GM04504 (cell line): ENCODE measurements around the gene FAM20C.
"Not testable (repeated sequence)": the region's sequence is repeated elsewhere in the genome, so short reads cannot be mapped to it uniquely, and the experiment has no call there.

Experiments
- DNase-seq: peaks from one replicate; pipeline ENCODE4 v3.0.0-alpha.2; 2012; ENCODE audit warnings: low read depth

FAM20C gene

DNA sequence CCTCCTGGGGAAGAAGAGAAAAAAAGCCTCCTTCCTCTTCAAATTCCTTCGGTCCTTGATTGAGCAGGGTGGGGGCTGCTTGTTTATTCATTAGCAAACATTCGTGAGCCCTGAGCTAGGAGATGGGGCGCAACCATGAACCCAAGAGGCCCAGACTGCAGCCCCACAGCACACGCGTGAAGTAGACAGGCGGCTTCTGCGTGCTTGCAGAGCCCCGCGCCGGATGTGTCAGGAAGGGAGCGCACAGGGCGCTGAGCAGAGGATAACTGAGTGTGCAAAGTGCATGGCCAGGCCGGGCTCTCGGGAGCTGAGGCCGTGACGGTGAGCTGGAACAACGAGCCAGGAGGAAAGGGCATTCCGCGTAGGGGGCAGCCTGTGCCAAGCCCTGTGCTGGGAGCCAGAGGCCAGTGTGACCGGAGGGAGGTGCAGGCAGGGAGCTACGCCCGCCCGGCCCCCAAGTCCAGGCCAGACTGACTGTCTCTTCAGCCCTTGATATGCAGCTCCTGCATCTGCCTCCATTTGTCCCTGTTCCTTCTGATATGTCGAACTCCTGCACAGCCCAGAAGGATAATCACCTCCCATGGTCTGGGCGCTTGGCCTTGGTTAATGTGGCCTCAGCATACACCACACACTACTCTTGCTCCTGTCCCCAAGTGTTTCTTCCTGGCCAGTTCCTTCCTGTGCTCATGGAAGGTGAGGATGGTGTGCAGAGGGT, 102.2 kb downstream of the FAM20C start:
- no peak for DNase-seq

DNA sequence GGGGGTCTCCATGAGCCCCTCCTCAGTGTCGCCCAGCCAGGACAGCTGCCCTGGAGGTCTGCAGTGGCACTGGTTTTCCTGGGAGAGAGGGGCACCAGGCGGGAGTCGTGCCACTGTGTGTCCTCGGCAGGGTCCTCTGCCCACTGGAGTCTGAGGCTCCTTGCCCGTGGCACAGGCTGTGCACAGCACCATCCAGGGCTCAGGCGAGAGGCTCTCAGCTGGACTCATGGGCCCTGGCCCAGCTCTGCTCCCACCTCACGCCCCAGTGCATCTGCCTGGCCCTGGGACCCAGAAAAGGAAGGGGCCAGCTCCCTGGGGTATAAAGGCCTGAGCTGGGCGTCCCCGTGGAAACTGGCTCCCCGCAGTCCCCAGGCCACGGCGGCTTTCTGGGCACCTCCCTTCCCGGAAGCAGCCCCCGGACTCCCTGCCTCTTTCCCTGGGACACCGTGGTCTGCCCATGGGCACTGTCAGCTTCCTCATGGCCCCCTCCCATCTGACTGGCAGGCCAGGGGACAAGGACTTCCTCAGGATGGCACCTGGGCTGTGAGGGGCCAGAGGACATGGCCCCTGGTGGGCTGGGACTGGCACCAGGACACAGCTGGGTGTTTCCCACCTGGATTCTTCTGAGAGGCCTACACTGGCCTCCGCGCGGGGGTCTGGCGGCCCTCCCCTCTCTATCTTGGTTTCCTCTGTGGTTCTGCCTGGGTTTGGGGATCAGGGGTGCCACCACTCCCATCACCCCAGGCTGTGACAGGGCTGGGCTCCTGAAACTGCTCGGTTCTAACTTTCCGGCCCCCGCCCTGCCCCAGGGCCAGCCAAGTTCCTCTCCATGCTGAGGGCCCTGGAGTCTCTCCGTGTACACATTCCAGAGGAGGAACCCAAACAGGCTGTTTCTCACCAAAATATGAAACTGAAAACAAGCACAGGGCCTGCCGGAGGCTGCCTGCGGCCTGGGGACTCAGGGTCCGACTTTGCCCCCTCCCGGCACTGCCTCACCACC, 103.1 kb downstream of the FAM20C start:
- no peak for DNase-seq

GRCh38 chr7:296373-296945, 104.1 kb downstream of the FAM20C start:
- DNase-seq, result no peak

DNA sequence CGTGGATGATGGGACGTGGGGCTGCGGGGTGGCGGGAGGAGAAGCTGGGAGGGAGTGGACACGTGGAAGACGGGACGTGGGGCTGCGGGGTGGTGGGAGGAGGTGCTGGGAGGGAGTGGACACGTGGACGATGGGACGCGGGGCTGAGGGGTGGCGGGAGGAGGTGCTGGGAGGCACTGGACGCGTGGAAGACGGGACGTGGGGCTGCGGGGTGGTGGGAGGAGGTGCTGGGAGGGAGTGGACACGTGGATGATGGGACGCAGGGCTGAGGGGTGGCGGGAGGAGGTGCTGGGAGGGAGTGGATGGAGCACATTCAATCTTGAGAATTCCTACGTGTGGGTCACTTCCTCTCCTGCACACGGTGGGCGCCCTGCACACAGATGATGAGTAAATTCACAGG, 104.8 kb downstream of the FAM20C start:
- not testable (repeated sequence) for DNase-seq

- no peak for DNase-seq
These were observed 105.4 kb downstream of the FAM20C start for GRCh38 chr7:297611-298374.

GRCh38 chr7:298375-298702, 106.0 kb downstream of the FAM20C start:
- no peak for DNase-seq

DNA sequence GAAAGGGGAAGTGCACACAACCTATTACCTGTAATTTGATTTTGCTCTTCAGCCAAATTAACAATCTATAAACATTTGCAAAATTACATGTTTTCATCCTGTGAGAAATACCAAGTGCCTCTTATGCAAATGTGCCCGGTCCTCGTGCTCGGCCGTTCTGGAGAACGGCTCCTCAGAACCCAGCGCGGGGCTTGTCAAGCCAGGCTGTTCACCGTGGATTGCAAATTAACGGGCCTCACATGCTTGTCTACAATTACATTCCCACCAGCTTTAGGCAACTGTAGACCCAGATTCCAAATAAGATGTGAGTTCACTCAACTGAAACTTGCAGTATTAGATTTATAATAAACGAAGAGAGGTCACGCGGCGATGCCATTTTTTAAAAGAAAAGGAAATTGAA, 106.4 kb downstream of the FAM20C start:
- DNase-seq, result no peak

DNA sequence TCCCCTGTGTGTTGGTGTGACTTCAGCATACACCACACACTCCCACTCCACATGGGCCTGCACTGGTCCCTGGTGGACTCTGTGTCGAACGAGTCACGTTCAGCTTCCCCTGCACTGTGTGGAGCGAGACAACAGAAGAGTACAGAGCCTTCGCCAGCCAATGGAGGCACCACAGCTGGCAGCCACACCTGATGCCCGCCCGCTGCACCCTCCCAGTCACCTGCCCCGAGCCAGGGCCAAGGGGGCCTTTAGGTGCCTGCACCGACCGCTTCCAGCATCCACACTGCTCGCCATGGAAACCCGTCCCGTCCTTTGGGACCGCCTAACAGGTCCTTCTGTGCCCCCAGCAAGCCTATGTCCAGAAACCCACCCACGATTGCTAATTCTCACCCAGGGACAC, 106.8 kb downstream of the FAM20C start:
- no peak for DNase-seq

DNA sequence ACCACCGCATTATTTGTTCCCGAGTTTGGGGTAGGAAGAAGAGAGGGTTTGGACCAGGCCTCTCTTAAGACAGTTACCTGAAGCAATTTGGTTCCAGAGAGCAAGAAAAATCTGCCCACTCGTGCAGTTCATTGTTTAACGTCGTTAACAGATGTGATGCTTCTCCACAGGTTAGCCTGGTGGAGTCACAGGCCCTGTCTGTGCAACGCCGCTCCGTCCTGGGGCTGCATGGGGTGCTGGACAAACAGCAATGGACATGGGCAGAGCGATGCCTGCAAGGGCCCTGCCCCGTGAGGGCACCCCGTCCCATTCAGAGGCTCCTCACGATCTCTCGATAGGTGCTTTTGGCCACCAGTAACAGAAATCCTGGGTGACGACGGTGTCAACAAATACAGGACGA, 107.3 kb downstream of the FAM20C start:
- DNase-seq, result no peak

DNA sequence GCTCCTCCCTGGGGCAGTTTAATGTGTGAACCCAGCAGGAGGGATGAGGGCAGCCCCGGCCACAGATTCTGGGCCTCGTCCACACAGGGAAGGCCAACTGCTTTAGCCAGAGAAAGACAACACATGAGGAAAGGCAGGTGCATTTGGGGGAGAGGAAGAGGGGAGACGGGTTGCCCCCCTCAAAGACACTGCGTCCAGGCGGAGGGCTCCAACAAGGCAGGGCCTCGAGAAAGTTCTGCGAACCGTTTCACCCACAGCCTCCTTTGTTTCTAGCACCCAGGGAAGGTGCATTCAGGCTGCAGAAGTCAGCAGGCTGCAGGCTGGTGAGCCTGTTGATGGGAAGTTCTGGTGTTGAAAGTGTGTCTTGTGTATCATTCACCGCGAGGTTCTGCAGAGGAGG, 107.7 kb downstream of the FAM20C start:
- DNase-seq, result no peak

- DNase-seq, result no peak
These were observed 108.3 kb downstream of the FAM20C start for GRCh38 chr7:300546-301290.

- no peak for DNase-seq
These were observed 109.1 kb downstream of the FAM20C start for GRCh38 chr7:301291-302053.

- no peak for DNase-seq
These were observed 110.0 kb downstream of the FAM20C start for GRCh38 chr7:302054-302992.

DNA sequence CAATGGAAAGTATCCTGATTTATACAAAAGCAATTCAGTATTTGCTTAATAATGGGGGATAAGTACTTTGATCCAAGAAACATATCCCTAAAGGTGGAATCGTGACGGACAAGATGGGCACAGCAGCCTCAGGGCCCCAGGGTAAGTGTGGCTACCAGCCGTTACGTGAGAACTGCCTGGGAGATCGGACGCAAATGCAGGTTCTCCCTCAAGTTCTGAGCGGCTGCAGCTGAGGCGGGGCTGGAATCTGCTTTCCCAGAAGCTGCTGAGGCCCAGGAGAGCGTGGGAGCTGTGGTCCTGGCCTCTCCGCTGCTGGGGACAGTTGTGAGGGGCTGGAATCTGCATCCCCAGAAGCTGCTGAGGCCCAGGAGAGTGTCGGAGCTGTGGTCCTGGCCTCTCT, 111.1 kb downstream of the FAM20C start:
- no peak for DNase-seq

GRCh38 chr7:303884-304573, 111.7 kb downstream of the FAM20C start:
- no peak for DNase-seq

- DNase-seq, result no peak
These were observed 112.4 kb downstream of the FAM20C start for GRCh38 chr7:304574-305409.

GRCh38 chr7:305410-306151, 113.2 kb downstream of the FAM20C start:
- no peak for DNase-seq
